GM10266 (cell line): ENCODE data around the gene INTS7.

Experiments used
- DNase-seq: peaks from one replicate; pipeline ENCODE4 v3.0.0; 2012; ENCODE audit errors: extremely low spot score
- CTCF ChIP-seq: IDR thresholded peaks from 2 replicates; pipeline ENCODE4 v1.5.1; 2012; ENCODE audit warnings: mild to moderate bottlenecking, low read depth; ENCODE audit not compliant: control insufficient read depth, insufficient read depth; ENCODE audit errors: missing control alignments

The INTS7 gene

GRCh38 chr1:211952299-211952698 lies 83.1 kb downstream of the INTS7 start:
- DNase-seq, result no peak
- no peak for TF ChIP-seq CTCF

GRCh38 chr1:211951856-211952255 lies 83.5 kb downstream of the INTS7 start:
- DNase-seq, result peak; percentile 40
- TF ChIP-seq CTCF, result no peak

- no peak for TF ChIP-seq CTCF
These were observed 87.0 kb downstream of the INTS7 start for GRCh38 chr1:211948377-211948776.

GRCh38 chr1:211947396-211948295 lies 87.7 kb downstream of the INTS7 start:
- TF ChIP-seq CTCF, result no peak
- DNase-seq, result no peak

More at GRCh38 chr1:211948377-211948776, 87.0 kb downstream of the INTS7 start:
- DNase-seq, result no peak

GRCh38 chr1:211944733-211945500 lies 90.4 kb downstream of the INTS7 start:
- no peak for DNase-seq
- TF ChIP-seq CTCF, result no peak

GRCh38 chr1:211942583-211942982 lies 92.8 kb downstream of the INTS7 start:
- no peak for DNase-seq
- no peak for TF ChIP-seq CTCF
